A549 (cell line): Measurements from ENCODE around the gene BEND5.

Experiments used
- CHD2 ChIP-seq: fragments of 150-350 bp; IDR thresholded peaks from 2 replicates; pipeline ENCODE4 v1.6.1; 2014; ENCODE audit warnings: low read length; ENCODE audit not compliant: partially characterized antibody
- CTCF ChIP-seq: fragments of >200 bp; sonication (Bioruptor Twin); formaldehyde crosslinking; IDR thresholded peaks from 3 replicates; pipeline ENCODE4 v1.5.1; 2016
- HOXB5 ChIP-seq: fragments of 250-450 bp; sonication (Bioruptor Pico); IDR thresholded peaks from 2 replicates; pipeline ENCODE4 v1.5.0; 2020; ENCODE audit warnings: mild to moderate bottlenecking, moderate library complexity
- JUNB ChIP-seq: fragments of >200 bp; sonication (Bioruptor Twin); formaldehyde crosslinking; IDR thresholded peaks from 2 replicates; pipeline ENCODE4 v1.6.1; 2016
- NR3C1 ChIP-seq: fragments of >200 bp; sonication (Bioruptor Twin); formaldehyde crosslinking; IDR thresholded peaks from 3 replicates; pipeline ENCODE4 v1.6.1; 2017
- PHF8 ChIP-seq: fragments of 200-600 bp; sonication (generic); IDR thresholded peaks from 2 replicates; pipeline ENCODE4 v1.6.1; 2016; ENCODE audit warnings: low read depth, mild to moderate bottlenecking, antibody characterized with exemption, moderate library complexity, borderline replicate concordance
- POLR2A ChIP-seq: IDR thresholded peaks from 2 replicates; pipeline ENCODE4 v1.6.1; 2012; ENCODE audit warnings: mild to moderate bottlenecking, low read length
- REST ChIP-seq: fragments of 200-600 bp; sonication (generic); IDR thresholded peaks from 2 replicates; pipeline ENCODE4 v1.6.1; 2016; ENCODE audit warnings: antibody characterized with exemption, mild to moderate bottlenecking, moderate library complexity
- TP53 ChIP-seq: fragments of 250-450 bp; sonication (Bioruptor Pico); IDR thresholded peaks from 2 replicates; pipeline ENCODE4 v1.5.0; 2021; ENCODE audit warnings: mild to moderate bottlenecking, moderate library complexity
- USF2 ChIP-seq: fragments of 450-650 bp; IDR thresholded peaks from 2 replicates; pipeline ENCODE4 v1.6.1; 2014; ENCODE audit warnings: antibody characterized with exemption

- TF ChIP-seq PHF8 (no peak), USF2 (no peak), REST (no peak), CTCF (no peak), HOXB5 (CRISPR knock-in tag) (no peak), CHD2 (no peak), JUNB (no peak), POLR2A (no peak), TP53 (CRISPR knock-in tag) (no peak), NR3C1 (no peak)
These were observed 92.9 kb downstream of the BEND5 start for GRCh38 chr1:48683839-48684238.
